Measurements from ENCODE around the gene NUPR1.

Gene NUPR1

GRCh38 chr16:28524681-28525171 lies 14.0 kb downstream of the NUPR1 start:
- Histone ChIP-seq H3K36me3 (ENCODE audit: insufficient read depth, insufficient read length, low read length) (no peaks in the 10 kb centered on the region), H3K9ac (ENCODE audit: insufficient read length, low read depth) (no peak overlapping the region), H3K4me3 (ENCODE audit: insufficient read length, low read depth) (no peak overlapping the region), H3K4me1 (ENCODE audit: insufficient read depth, insufficient read length) (no peaks in the 10 kb centered on the region), H3K9me3 (ENCODE audit: insufficient read depth, low read length) (no peaks in the 10 kb centered on the region), H3K27me3 (ENCODE audit: insufficient read depth, insufficient read length) (no peaks in the 10 kb centered on the region)
- TF ChIP-seq ZNF274 (IDR thresholded peaks at IDR 0.05; ENCODE audit: low read depth, low read length) (no peak), YY1 (IDR thresholded peaks at IDR 0.05; ENCODE audit: insufficient read depth, insufficient read length) (no peak), SUZ12 (IDR thresholded peaks at IDR 0.05; ENCODE audit: extremely low read depth, insufficient read depth, insufficient read length) (no peak)
- no peak for DNase-seq (ENCODE audit: low read depth, low spot score)

GRCh38 chr16:28522792-28523191 lies 16.0 kb downstream of the NUPR1 start:
- no peaks in the 10 kb centered on the region for H3K36me3 ChIP-seq (ENCODE audit: insufficient read depth, insufficient read length, low read length)
- H3K4me1 ChIP-seq (ENCODE audit: insufficient read depth, insufficient read length) = no peaks in the 10 kb centered on the region
- no peak for DNase-seq (ENCODE audit: low read depth, low spot score)
- H3K4me3 ChIP-seq (ENCODE audit: insufficient read length, low read depth) = no peak overlapping the region
- H3K27me3 ChIP-seq (ENCODE audit: insufficient read depth, insufficient read length) = no peaks in the 10 kb centered on the region
- no peak for TF ChIP-seq ZNF274 (IDR thresholded peaks at IDR 0.05; ENCODE audit: low read depth, low read length)
- TF ChIP-seq SUZ12 (IDR thresholded peaks at IDR 0.05; ENCODE audit: extremely low read depth, insufficient read depth, insufficient read length) = no peak
- no peak overlapping the region for H3K9ac ChIP-seq (ENCODE audit: insufficient read length, low read depth)
- no peaks in the 10 kb centered on the region for H3K9me3 ChIP-seq (ENCODE audit: insufficient read depth, low read length)

- Histone ChIP-seq H3K36me3 (ENCODE audit: insufficient read depth, insufficient read length, low read length) (no peaks in the 10 kb centered on the region), H3K9me3 (ENCODE audit: insufficient read depth, low read length) (no peaks in the 10 kb centered on the region), H3K9ac (ENCODE audit: insufficient read length, low read depth) (no peak overlapping the region), H3K27me3 (ENCODE audit: insufficient read depth, insufficient read length) (no peaks in the 10 kb centered on the region), H3K4me3 (ENCODE audit: insufficient read length, low read depth) (no peak overlapping the region), H3K4me1 (ENCODE audit: insufficient read depth, insufficient read length) (no peaks in the 10 kb centered on the region)
- no peak for DNase-seq (ENCODE audit: low read depth, low spot score)
- TF ChIP-seq ZNF274 (IDR thresholded peaks at IDR 0.05; ENCODE audit: low read depth, low read length) (no peak), SUZ12 (IDR thresholded peaks at IDR 0.05; ENCODE audit: extremely low read depth, insufficient read depth, insufficient read length) (no peak), YY1 (IDR thresholded peaks at IDR 0.05; ENCODE audit: insufficient read depth, insufficient read length) (no peak)
These were observed 17.3 kb downstream of the NUPR1 start for GRCh38 chr16:28521436-28521835.

GRCh38 chr16:28520672-28521071 lies 18.1 kb downstream of the NUPR1 start:
- Histone ChIP-seq H3K36me3 (ENCODE audit: insufficient read depth, insufficient read length, low read length) (no peaks in the 10 kb centered on the region), H3K9ac (ENCODE audit: insufficient read length, low read depth) (no peak overlapping the region), H3K27me3 (ENCODE audit: insufficient read depth, insufficient read length) (no peaks in the 10 kb centered on the region), H3K4me1 (ENCODE audit: insufficient read depth, insufficient read length) (no peaks in the 10 kb centered on the region), H3K4me3 (ENCODE audit: insufficient read length, low read depth) (no peak overlapping the region), H3K9me3 (ENCODE audit: insufficient read depth, low read length) (no peaks in the 10 kb centered on the region)
- TF ChIP-seq ZNF274 (IDR thresholded peaks at IDR 0.05; ENCODE audit: low read depth, low read length) (no peak), YY1 (IDR thresholded peaks at IDR 0.05; ENCODE audit: insufficient read depth, insufficient read length) (no peak), SUZ12 (IDR thresholded peaks at IDR 0.05; ENCODE audit: extremely low read depth, insufficient read depth, insufficient read length) (no peak)
- no peak for DNase-seq (ENCODE audit: low read depth, low spot score)

- DNase-seq (ENCODE audit: low read depth, low spot score) = no peak
- H3K4me1 ChIP-seq (ENCODE audit: insufficient read depth, insufficient read length) = peaks cover 5% of the 10 kb centered on the region
- no peak overlapping the region for H3K4me3 ChIP-seq (ENCODE audit: insufficient read length, low read depth)
- H3K9ac ChIP-seq (ENCODE audit: insufficient read length, low read depth) = no peak overlapping the region
- H3K9me3 ChIP-seq (ENCODE audit: insufficient read depth, low read length) = no peaks in the 10 kb centered on the region
- no peak for TF ChIP-seq YY1 (IDR thresholded peaks at IDR 0.05; ENCODE audit: insufficient read depth, insufficient read length)
- no peak for TF ChIP-seq ZNF274 (IDR thresholded peaks at IDR 0.05; ENCODE audit: low read depth, low read length)
- H3K27me3 ChIP-seq (ENCODE audit: insufficient read depth, insufficient read length) = no peaks in the 10 kb centered on the region
- no peaks in the 10 kb centered on the region for H3K36me3 ChIP-seq (ENCODE audit: insufficient read depth, insufficient read length, low read length)
These were observed 24.5 kb downstream of the NUPR1 start for GRCh38 chr16:28514246-28514645.

- TF ChIP-seq YY1 (IDR thresholded peaks at IDR 0.05; ENCODE audit: insufficient read depth, insufficient read length) (no peak), ZNF274 (IDR thresholded peaks at IDR 0.05; ENCODE audit: low read depth, low read length) (no peak), SUZ12 (IDR thresholded peaks at IDR 0.05; ENCODE audit: extremely low read depth, insufficient read depth, insufficient read length) (no peak)
- H3K36me3 ChIP-seq (ENCODE audit: insufficient read depth, insufficient read length, low read length) = no peaks in the 10 kb centered on the region
- H3K4me1 ChIP-seq (ENCODE audit: insufficient read depth, insufficient read length) = peaks cover 5% of the 10 kb centered on the region
- H3K4me3 ChIP-seq (ENCODE audit: insufficient read length, low read depth) = no peak overlapping the region
- no peaks in the 10 kb centered on the region for H3K27me3 ChIP-seq (ENCODE audit: insufficient read depth, insufficient read length)
- DNase-seq (ENCODE audit: low read depth, low spot score) = no peak
- no peak overlapping the region for H3K9ac ChIP-seq (ENCODE audit: insufficient read length, low read depth)
- H3K9me3 ChIP-seq (ENCODE audit: insufficient read depth, low read length) = no peaks in the 10 kb centered on the region
These were observed 25.1 kb downstream of the NUPR1 start for GRCh38 chr16:28513484-28514181.

GRCh38 chr16:28511801-28512789 lies 26.7 kb downstream of the NUPR1 start:
- H3K36me3 ChIP-seq (ENCODE audit: insufficient read depth, insufficient read length, low read length) = no peaks in the 10 kb centered on the region
- H3K4me3 ChIP-seq (ENCODE audit: insufficient read length, low read depth) = no peak overlapping the region
- no peak overlapping the region for H3K9ac ChIP-seq (ENCODE audit: insufficient read length, low read depth)
- no peaks in the 10 kb centered on the region for H3K9me3 ChIP-seq (ENCODE audit: insufficient read depth, low read length)
- DNase-seq (ENCODE audit: low read depth, low spot score) = no peak
- no peak for TF ChIP-seq YY1 (IDR thresholded peaks at IDR 0.05; ENCODE audit: insufficient read depth, insufficient read length)
- no peak for TF ChIP-seq SUZ12 (IDR thresholded peaks at IDR 0.05; ENCODE audit: extremely low read depth, insufficient read depth, insufficient read length)
- no peak for TF ChIP-seq ZNF274 (IDR thresholded peaks at IDR 0.05; ENCODE audit: low read depth, low read length)
- peaks cover 5% of the 10 kb centered on the region for H3K4me1 ChIP-seq (ENCODE audit: insufficient read depth, insufficient read length)
- no peaks in the 10 kb centered on the region for H3K27me3 ChIP-seq (ENCODE audit: insufficient read depth, insufficient read length)

All from NT2/D1 (cell line).